GM21381 (cell line): ENCODE data around the gene MMAB.

Experiments used
- ATAC-seq: cut with Tn5 transposase; IDR thresholded peaks from one replicate; pipeline ENCODE4 v1.9.1; 2021; ENCODE audit warnings: mild to moderate bottlenecking, moderate library complexity; ENCODE audit not compliant: unreplicated experiment

The MMAB gene

GRCh38 chr12:109586385-109587296, 13.3 kb upstream of the MMAB start:
- ATAC-seq, result no peak

DNA sequence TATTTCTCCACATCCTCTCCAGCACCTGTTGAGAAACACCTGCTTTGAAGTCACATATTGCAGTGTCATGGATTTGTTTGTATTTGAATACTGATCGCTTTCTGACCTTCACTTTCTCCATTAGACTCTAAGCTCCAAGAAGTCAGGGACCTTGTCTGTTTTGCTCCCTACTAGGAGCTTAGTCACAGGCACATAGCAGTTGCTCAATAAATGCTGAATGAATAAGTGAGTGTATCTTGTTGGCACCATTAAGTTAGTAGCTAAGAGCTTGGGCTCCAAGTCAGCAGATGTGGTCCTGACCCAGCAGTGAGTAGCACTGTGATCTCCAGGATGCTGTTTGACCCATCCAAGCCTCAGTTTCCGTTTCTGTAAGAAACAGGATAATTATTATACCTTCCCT, 10.4 kb upstream of the MMAB start:
- no peak for ATAC-seq

- no peak for ATAC-seq
Observed at GRCh38 chr12:109582636-109583035, 9.3 kb upstream of the MMAB start.

- no peak for ATAC-seq
Observed at GRCh38 chr12:109581856-109582255, 8.6 kb upstream of the MMAB start.

DNA sequence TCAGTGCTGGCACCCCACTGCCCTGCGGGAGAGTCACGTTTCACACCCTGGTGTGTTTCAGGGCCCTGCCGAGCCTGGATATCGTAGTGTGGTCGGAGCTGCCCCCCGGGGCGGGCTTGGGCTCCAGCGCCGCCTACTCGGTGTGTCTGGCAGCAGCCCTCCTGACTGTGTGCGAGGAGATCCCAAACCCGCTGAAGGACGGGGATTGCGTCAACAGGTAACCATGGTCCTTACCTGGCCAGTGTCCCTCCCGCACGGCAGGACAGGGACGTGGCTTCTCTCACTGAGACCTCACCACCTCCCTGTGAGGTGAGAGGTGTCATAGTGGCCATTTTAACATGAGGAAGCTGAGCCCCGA, 8.0 kb upstream of the MMAB start:
- ATAC-seq, result no peak

DNA sequence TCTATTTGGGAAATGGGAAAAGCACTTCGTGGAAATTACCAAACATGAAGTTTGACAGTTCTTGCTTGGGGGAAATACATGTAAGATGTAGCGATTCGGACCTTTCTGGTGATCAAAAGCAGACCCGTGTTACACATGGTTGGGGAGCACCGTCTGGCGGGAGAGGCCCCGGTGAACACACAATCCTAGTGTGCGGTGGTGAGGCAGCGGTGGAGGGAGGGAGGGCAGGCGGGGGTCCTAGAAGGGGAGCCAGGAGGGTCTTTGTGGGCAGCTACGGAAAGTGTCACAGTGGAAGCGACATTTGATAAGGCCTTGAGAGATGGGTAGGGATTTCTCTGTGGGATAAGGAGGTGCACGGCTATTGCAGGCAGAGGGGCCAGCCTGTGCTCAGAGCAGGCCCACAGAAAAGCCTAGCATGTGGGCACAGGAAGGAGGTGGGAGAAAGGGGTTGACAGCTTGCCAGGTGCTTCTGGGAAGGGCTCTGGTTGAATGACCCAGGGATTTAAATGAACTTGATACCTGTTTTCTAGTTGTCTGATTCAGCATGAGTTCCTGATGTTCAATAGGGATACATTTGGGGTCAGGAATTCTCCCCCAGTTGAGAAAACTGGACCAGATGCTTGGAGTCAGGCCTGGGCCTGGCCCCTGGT, 7.5 kb upstream of the MMAB start:
- no peak for ATAC-seq

GRCh38 chr12:109580272-109580671, 7.0 kb upstream of the MMAB start:
- no peak for ATAC-seq

DNA sequence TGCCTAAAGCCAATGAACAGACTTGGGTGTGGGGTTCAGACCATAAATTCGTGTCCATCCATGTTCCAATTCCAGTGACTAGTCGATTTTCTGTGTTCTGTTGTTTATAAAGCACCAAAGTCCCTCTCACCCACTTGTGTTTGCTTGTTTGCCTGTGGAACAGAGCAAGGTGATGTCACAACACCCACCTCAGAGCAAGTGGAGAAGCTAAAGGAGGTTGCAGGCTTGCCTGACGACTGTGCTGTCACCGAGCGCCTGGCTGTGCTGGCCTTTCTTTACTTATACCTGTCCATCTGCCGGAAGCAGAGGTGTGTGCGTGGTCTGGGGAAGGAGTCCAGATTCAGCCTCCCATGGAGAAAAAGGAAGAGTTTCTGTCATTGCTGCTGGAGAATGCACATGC, 6.3 kb upstream of the MMAB start:
- no peak for ATAC-seq

DNA sequence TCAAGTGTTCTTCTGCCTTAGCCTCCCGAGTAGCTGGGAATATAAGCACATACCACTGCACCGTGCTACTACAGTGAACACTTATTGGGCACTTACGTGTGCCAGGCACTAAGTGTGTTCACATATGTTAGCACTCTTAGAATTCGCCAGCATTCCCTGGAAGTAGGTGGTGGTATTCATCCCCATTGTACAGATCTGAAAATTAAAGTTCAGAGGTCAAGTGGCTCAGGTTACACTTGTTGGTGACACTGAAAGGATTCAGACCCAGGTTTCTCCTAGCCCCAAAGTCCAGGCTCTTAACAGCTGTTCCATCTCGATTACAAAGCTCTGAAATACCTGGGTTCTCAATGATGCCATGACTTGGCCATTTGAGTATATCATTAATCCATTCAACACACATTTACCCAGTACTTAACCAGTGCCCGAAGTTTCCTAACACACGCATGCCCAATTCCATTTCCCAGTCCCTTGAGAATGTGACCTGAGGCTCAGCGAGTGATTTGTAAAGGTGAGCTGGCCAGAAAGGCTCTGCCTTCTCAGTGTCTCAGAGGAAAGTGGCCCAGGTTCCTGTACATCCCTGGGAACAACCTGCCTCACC, 5.1 kb upstream of the MMAB start:
- ATAC-seq, result no peak

GRCh38 chr12:109577311-109577710, 4.0 kb upstream of the MMAB start:
- ATAC-seq, result no peak

- no peak for ATAC-seq
Observed at GRCh38 chr12:109575683-109576082, 2.4 kb upstream of the MMAB start.

GRCh38 chr12:109573914-109574244, 575 bp upstream of the MMAB start:
- no peak for ATAC-seq

DNA sequence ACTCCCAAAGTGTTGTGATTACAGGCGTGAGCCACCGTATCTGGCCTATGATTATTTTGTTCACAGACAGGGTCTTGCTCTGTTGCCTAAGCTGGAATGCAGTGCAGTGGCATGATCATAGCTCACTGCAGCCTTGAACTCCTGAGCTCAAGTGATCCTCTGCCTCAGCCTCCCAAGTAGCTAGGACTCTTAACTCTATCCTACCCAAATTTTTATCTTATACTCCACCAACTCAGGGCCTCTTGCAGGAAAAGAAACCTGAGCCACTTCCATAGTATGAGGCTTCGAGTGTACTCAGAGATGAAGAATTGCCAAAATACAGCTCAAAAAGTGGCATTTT, 828 bp downstream of the MMAB start:
- ATAC-seq, result no peak

DNA sequence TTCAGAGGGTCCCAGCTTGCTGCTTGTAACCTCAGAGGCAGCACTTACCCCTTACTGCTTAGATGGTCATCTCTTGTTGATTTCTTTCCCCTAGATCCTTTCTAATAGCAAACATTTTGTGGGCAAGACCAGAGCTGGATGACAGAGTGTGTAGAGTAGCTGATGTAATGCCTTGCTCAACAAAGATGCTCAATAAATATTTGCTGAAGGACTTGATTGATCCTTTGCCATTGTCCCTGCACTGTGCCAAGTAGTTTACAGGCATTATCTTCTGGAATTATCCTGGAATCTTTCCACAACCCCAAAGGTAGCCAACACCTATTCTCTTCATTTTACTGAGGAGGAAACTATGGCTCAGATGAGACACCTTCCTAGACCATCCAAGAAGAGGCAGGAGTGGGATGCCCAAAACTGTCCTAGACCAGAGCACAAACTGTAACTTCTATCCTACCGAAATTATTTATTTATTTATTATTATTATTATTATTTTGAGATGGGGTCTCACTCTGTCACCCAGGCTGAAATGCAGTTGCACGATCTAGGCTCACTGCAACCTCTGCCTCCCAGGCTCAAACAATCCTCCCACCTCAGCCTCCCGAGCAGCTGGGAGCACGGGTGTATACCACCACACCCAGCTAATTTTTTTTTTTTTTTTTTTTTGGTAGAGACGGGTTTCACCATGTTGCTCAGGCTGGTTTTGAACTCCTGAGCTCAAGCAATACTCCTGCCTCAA, 1.4 kb downstream of the MMAB start:
- ATAC-seq, result no peak

GRCh38 chr12:109568486-109568885, 4.8 kb downstream of the MMAB start:
- no peak for ATAC-seq

- ATAC-seq, result no peak
Observed at GRCh38 chr12:109567967-109568366, 5.3 kb downstream of the MMAB start.

- ATAC-seq, result no peak
Observed at GRCh38 chr12:109567296-109567695, 6.0 kb downstream of the MMAB start.

DNA sequence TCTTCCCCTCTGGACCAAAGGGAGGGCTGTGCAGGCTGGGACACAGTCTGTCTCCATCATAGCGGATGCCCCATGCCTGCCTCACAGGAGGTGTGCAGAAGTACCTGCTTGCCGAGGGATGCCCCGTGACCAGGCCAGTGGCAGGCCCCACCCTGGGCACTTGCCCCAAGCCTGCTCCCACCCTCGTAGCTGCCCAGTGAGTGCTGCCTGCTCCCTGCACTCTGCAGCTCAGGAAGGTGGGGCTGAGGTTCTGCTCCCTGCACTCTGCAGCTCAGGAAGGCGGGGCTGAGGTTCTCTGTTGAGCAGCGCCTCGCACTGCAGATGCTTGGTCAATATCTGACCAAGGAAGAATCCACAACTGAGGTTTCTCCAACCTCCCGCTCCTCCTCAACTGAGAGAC, 6.9 kb downstream of the MMAB start:
- ATAC-seq, result no peak

DNA sequence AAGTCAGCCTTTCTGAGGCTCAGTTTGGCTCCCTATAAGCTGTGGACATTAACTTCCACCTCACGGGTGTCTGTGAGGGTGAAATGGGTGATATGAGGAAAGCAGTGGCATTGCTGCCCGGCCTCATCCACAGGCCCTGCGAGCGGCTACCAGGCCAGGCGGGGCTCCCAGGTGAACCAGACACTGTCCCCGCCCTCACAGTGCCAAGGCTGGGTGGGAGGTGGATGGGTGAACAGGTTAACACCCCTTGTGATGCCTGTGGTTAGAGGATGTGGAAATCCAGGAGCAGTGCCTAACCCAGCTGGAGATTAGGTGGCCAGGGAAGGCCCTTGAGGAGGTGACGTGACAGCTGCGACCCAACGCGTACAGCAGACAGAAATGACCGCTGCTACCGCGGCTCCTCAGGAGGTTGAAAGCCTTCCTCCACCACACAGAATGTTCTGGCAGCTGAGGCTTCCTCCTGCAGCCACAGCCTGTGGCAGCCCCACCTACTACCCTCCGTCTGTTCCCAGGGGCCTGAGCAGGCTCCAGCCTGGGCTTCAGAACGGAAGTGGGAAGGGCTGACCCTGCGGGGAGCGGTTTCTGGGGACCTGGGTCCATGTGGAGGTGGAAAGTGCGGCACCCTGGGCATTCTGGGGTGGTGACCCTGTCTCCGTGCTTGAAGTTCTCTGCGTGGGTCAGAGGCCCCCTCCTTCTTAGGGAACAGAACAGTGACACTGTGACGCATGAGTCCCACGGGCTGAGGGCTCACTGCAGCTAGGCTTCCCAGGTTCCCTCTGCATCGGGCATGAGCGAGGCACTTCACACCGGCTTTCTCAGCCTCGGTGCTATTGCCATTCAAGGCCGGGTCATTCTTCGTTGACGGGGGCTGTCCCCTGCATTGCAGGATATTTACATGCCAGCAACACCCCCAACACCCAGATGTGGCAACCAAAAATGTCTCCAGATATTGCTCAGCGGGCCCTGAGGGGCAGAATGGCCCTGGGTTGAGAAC, 9.7 kb downstream of the MMAB start:
- ATAC-seq, result no peak

- ATAC-seq, result no peak
Observed at GRCh38 chr12:109562871-109563270, 10.4 kb downstream of the MMAB start.

DNA sequence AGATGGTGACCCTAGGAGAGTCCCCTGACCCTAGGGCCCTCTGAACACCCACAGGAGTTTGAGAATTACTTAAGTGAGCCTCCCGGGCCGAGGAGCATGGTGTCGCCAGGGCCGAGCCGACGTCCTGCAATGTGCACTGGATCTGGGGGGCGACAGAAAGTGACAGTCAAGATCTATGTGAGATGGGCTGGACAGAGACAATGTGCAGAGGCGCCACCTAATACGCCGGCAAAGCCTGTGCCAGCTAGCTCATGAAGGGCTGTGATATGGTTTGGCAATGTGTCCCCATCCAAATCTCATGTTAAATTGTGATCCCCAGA, 11.6 kb downstream of the MMAB start:
- ATAC-seq, result no peak
